GM12878 (cell line): ENCODE measurements around the gene COL6A3. TPM values are rescaled to one million over a fixed set of nuclear protein-coding genes. Genes with fewer than 3 reads are reported as not detected.
"Not testable (repeated sequence)": the region's sequence is repeated elsewhere in the genome, so short reads cannot be mapped to it uniquely, and the experiment has no call there.

Experiments
- ATAC-seq: fragments of 200-7000 bp; cut with Tn5 transposase; 3 replicates; pipeline ENCODE4 v1.9.1; 2020; ENCODE audit warnings: mild to moderate bottlenecking, moderate library complexity
- BruUV-seq: library from RNA; stranded (reverse); fragments of 400-500 nt; replicated peaks from 2 replicates; lab custom pipeline; 2021; lab: Mats Ljungman, UMichigan
- CTCF ChIA-PET: fragments of 300-600 bp; sonication (Branson Sonifier 250); formaldehyde crosslinking; extraction: SDS; loops from one replicate; lab custom pipeline; 2021; ENCODE audit warnings: inconsistent platforms; lab: Yijun Ruan, JAX
- POLR2A ChIA-PET: fragments of 350-600 bp; formaldehyde crosslinking; extraction: SDS; loops from one replicate; lab custom pipeline; 2021; ENCODE audit warnings: inconsistent platforms; lab: Charles Lee
- RAD21 ChIA-PET: fragments of 300-600 bp; sonication (Branson Sonifier 250); formaldehyde crosslinking; loops from one replicate; lab custom pipeline; 2023; ENCODE audit warnings: antibody characterized with exemption; ENCODE audit not compliant: unreplicated experiment; lab: Charles Lee
- SMC1A ChIA-PET: fragments of 300-600 bp; sonication (Branson Sonifier 250); formaldehyde crosslinking; loops from one replicate; lab custom pipeline; 2023; ENCODE audit not compliant: unreplicated experiment, uncharacterized antibody; lab: Charles Lee
- DNase-seq: peaks from one replicate; pipeline ENCODE4 v3.0.0-alpha.2; 2011; ENCODE audit warnings: low read depth, low spot score
- FAIRE-seq: peaks from 3 replicates; lab custom pipeline; 2011; peaks lifted over from hg19 to GRCh38; lab: Jason Lieb, UNC
- H2AFZ ChIP-seq: 2 replicates; pipeline ENCODE4 v1.6.0; 2011; ENCODE audit warnings: low read depth, low read length, control low read depth; ENCODE audit not compliant: control insufficient read depth
- H3K27ac ChIP-seq: 2 replicates; pipeline ENCODE4 v1.5.1; 2011; ENCODE audit warnings: control low read depth; ENCODE audit not compliant: control insufficient read depth, insufficient read depth
- H3K27me3 ChIP-seq, 2 experiments: replicated peaks in 1 of 2; 2 replicates each; pipeline versions ENCODE4 v1.6.0 to v1.6.1; 2011; ENCODE audit warnings: low read length in 1 of 2; ENCODE audit not compliant: control insufficient read depth in 2 of 2, insufficient read depth in 2 of 2
- H3K36me3 ChIP-seq, 2 experiments: 2 replicates each; pipeline ENCODE4 v1.5.1; 2011; ENCODE audit warnings: low read length in 1 of 2; ENCODE audit not compliant: control insufficient read depth in 2 of 2, insufficient read depth in 2 of 2
- H3K4me1 ChIP-seq: 2 replicates; pipeline ENCODE4 v1.6.1; 2011; ENCODE audit warnings: mild to moderate bottlenecking, low read length, moderate library complexity, mixed read lengths; ENCODE audit not compliant: control insufficient read depth, insufficient read depth
- H3K4me2 ChIP-seq: 2 replicates; pipeline ENCODE4 v1.6.0; 2011; ENCODE audit warnings: control low read depth; ENCODE audit not compliant: control insufficient read depth, insufficient read depth
- H3K4me3 ChIP-seq: fragments of 200-600 bp; sonication (generic); 2 replicates; pipeline ENCODE4 v1.5.1; 2016
- H3K79me2 ChIP-seq: 2 replicates; pipeline ENCODE4 v1.6.0; 2011; ENCODE audit warnings: low read length; ENCODE audit not compliant: control insufficient read depth, insufficient read depth
- H3K9ac ChIP-seq: 2 replicates; pipeline ENCODE4 v1.8.0; 2011; ENCODE audit warnings: low read length, control low read depth, mixed read lengths; ENCODE audit not compliant: control insufficient read depth, insufficient read depth
- H3K9me3 ChIP-seq: replicated peaks from 3 replicates; pipeline ENCODE4 v1.5.1; 2011; ENCODE audit warnings: mild to moderate bottlenecking, low read length; ENCODE audit not compliant: control insufficient read depth, insufficient read depth
- H4K20me1 ChIP-seq: 2 replicates; pipeline ENCODE4 v1.6.0; 2011; ENCODE audit not compliant: control insufficient read depth, insufficient read depth
- ASH2L ChIP-seq: fragments of 300-600, 200-600 bp; sonication (generic); IDR thresholded peaks from 2 replicates; pipeline ENCODE4 v1.6.1; 2017; ENCODE audit warnings: low read depth, mild to moderate bottlenecking, borderline replicate concordance
- BHLHE40 ChIP-seq, 2 experiments: fragments of 450-650 bp in 1 of 2; IDR thresholded peaks; 2 replicates each; pipeline ENCODE4 v1.6.1; 2011 to 2017; ENCODE audit warnings: low read depth in 2 of 2, borderline replicate concordance in 1 of 2, improper control_type of control experiment in 1 of 2, low read length in 1 of 2, mild to moderate bottlenecking in 1 of 2
- CBX5 ChIP-seq: sonication (generic); IDR thresholded peaks from 2 replicates; pipeline ENCODE4 v1.6.1; 2016; ENCODE audit warnings: low read depth, moderate library complexity, mild to moderate bottlenecking, inconsistent platforms
- NR2C1 ChIP-seq: fragments of 450-650 bp; IDR thresholded peaks from 2 replicates; pipeline ENCODE4 v1.6.1; 2017; ENCODE audit warnings: antibody characterized with exemption, mild to moderate bottlenecking, moderate library complexity
- ZNF217 ChIP-seq: fragments of 450-650 bp; IDR thresholded peaks from 2 replicates; pipeline ENCODE4 v1.6.1; 2017; ENCODE audit warnings: antibody characterized with exemption, mild to moderate bottlenecking
- WGBS: methylation state at CpG from one replicate; pipeline ENCODE4 v1.1.6; 2016; ENCODE audit warnings: low lambda C conversion rate; ENCODE audit not compliant: insufficient replicate concordance, insufficient coverage; ENCODE audit errors: missing lambda C conversion rate; 5-methylcytosine and 5-hydroxymethylcytosine counted together
- in situ Hi-C: fragments of 300-500 bp; cut with MboI; formaldehyde crosslinking; loops from 9 replicates; pipeline ENCODE4 v1.14.3; 2018; ENCODE audit warnings: mixed read lengths
- intact Hi-C: fragments of 100-400 bp; cut with micrococcal nuclease; formaldehyde crosslinking; loops from one replicate; pipeline ENCODE4 v1.14.2; 2022; ENCODE audit not compliant: unreplicated experiment
- polyA plus RNA-seq, 11 experiments: library from polyadenylated mRNA; depleted of rRNA in 4 of 11; unstranded in 6 of 11; stranded (reverse) in 5 of 11; fragments of >200 nt; fragmentation: Nextera tagmentation in 4 of 11; fragmentation: Illumina TruSeq in 1 of 11; extraction: Ambion mirVana in 4 of 11; extraction: Trizol in 1 of 11; gene quantifications; 1 replicate in 1 of 11; 2 replicates in 10 of 11; pipeline versions ENCODE4 v1.2.1 to v1.2.3, GENCODE V29; 2011 to 2016; ENCODE audit warnings: inconsistent platforms in 2 of 11, missing spikeins in 2 of 11, low read depth in 1 of 11
- total RNA-seq, 4 experiments: library from RNA; depleted of rRNA in 3 of 4; stranded (reverse); fragments of >200 nt in 3 of 4; fragmentation: Illumina TruSeq in 1 of 4; extraction: Trizol in 1 of 4; gene quantifications; 2 replicates each; pipeline versions ENCODE4 v1.2.1 to v1.2.3, GENCODE V29; 2013 to 2021
- TF ChIP-seq, protein P1 (sequence below): IDR thresholded peaks from 2 replicates; pipeline ENCODE4 v1.6.1; 2012; ENCODE audit warnings: low read depth, low read length, improper control_type of control experiment

The COL6A3 gene
- total and polyA plus RNA-seq, 10 of the 15 experiments (the other 5 are each of a cell fraction or from before 2014, with no cell fraction given): 0.01 to 0.51 (median 0.09) TPM; not detected in 4

DNA sequence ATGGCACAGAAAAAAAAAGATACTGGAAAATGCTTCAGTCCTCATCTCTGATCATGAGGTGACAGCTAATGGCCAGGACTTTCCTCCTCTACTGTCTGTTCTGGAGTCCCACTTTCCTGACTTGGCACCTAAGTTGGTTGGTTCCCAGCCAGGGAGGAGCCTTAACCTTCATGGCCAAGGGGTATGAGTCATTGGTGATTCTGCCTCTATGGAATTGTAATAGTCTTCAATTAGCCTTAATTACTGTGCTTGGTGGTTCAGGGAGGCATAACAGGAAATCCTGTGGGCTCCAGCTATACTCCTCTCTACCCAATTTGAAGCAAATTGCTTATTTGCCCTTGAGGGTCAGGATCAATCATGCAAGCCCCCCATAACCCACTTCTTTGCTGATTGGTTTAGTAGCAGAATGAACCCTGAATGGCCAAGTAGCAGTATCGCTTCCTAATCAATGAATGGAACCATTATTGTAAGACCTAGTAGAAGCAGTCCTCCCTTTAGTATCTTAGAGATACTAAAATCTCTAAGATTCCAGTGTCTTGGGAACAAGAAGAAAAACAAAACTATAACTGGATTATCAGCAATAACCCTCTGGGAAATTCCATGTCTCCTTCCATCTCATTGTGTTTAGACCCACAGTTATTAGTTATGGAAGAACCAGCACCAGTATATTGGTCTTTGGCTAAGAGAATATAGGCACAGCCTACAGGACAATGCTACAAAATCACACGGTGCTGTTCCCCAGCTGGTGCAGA is 109.0 kb downstream of the COL6A3 start:
- Histone ChIP-seq H3K36me3 (no peaks in the 10 kb centered on the region), H3K4me1 (no peaks in the 10 kb centered on the region), H4K20me1 (no peaks in the 10 kb centered on the region), H3K79me2 (no peaks in the 10 kb centered on the region), H3K27ac (no peak overlapping the region), H3K9me3 (no peaks in the 10 kb centered on the region; the same call in 2 of the 3 replicates), H3K4me2 (no peak overlapping the region), H3K9ac (no peak overlapping the region), H3K4me3 (no peak overlapping the region), H3K27me3 (no peaks in the 10 kb centered on the region; a peak in 1 of 4 replicates), H2AFZ (no peak overlapping the region)
- ChIA-PET POLR2A (no interaction called here), RAD21 (no interaction called here), SMC1A (no interaction called here), CTCF (no interaction called here)
- in situ Hi-C loops (no loop called here), intact Hi-C loops (no loop called here)
- 18% methylated on average over 2 of the region's 2 CpGs for WGBS
- no peak for DNase-seq
- FAIRE-seq: no peak
- BruUV-seq: no TSS peak
- no peak for TF ChIP-seq CBX5
- TF ChIP-seq BHLHE40 (IDR thresholded peaks at IDR 0.05; ENCODE audit: borderline replicate concordance in 1 of 2, low read depth in 2 of 2, low read length in 1 of 2): no peak
- TF ChIP-seq ASH2L: no peak
- TF ChIP-seq NR2C1: no peak
- TF ChIP-seq ZNF217: no peak
- TF ChIP-seq, protein P1, sequence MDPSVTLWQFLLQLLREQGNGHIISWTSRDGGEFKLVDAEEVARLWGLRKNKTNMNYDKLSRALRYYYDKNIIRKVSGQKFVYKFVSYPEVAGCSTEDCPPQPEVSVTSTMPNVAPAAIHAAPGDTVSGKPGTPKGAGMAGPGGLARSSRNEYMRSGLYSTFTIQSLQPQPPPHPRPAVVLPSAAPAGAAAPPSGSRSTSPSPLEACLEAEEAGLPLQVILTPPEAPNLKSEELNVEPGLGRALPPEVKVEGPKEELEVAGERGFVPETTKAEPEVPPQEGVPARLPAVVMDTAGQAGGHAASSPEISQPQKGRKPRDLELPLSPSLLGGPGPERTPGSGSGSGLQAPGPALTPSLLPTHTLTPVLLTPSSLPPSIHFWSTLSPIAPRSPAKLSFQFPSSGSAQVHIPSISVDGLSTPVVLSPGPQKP: no peak
- ATAC-seq: no peak

DNA sequence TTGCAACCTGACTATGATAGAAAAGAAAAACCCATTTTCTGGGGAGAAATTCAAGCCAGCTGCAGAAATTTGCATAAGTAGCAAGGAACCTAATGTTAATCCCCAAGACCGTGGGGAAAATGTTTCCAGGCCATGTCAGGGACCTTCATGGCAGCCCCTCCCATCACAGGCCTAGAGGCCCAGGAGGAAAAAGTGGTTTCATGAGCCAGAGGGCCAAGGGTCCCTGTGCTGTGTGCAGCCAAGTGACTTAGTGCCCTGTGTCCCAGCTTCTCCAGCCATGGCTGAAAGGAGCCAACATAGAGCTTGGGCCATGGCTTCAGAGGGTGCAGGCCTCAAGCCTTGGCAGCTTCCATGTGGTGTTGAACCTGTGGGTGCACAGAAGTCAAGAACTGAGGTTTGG is 110.7 kb downstream of the COL6A3 start:
- RAD21 ChIA-PET, H3K4me2 ChIP-seq, in situ Hi-C loops, H3K27ac ChIP-seq, H3K4me3 ChIP-seq, H3K9me3 ChIP-seq, H3K79me2 ChIP-seq, H3K36me3 ChIP-seq, FAIRE-seq, H4K20me1 ChIP-seq, ATAC-seq, H3K9ac ChIP-seq, DNase-seq, POLR2A ChIA-PET, H3K4me1 ChIP-seq, H3K27me3 ChIP-seq, SMC1A ChIA-PET, CTCF ChIA-PET, BruUV-seq, H2AFZ ChIP-seq, intact Hi-C loops: not testable (repeated sequence)
- WGBS: 0% methylated on average over 1 of the region's 1 CpG
